GM21717 (cell line): ENCODE results near the gene ATG9B.
"Not testable (repeated sequence)": the region's sequence is repeated elsewhere in the genome, so short reads cannot be mapped to it uniquely, and the experiment has no call there.

Experiments used
- ATAC-seq: cut with Tn5 transposase; IDR thresholded peaks from one replicate; pipeline ENCODE4 v1.9.1; 2021; ENCODE audit warnings: mild to moderate bottlenecking, moderate library complexity; ENCODE audit not compliant: unreplicated experiment

The ATG9B gene

GRCh38 chr7:151039850-151040548 lies 15.7 kb upstream of the ATG9B start:
- ATAC-seq: no peak

- peak; percentile 49 for ATAC-seq
Measured at GRCh38 chr7:151038951-151039849, 14.9 kb upstream of the ATG9B start.

- no peak for ATAC-seq
Measured at GRCh38 chr7:151035902-151036301, 11.6 kb upstream of the ATG9B start.

- no peak for ATAC-seq
Measured at GRCh38 chr7:151035026-151035717, 10.9 kb upstream of the ATG9B start.

DNA sequence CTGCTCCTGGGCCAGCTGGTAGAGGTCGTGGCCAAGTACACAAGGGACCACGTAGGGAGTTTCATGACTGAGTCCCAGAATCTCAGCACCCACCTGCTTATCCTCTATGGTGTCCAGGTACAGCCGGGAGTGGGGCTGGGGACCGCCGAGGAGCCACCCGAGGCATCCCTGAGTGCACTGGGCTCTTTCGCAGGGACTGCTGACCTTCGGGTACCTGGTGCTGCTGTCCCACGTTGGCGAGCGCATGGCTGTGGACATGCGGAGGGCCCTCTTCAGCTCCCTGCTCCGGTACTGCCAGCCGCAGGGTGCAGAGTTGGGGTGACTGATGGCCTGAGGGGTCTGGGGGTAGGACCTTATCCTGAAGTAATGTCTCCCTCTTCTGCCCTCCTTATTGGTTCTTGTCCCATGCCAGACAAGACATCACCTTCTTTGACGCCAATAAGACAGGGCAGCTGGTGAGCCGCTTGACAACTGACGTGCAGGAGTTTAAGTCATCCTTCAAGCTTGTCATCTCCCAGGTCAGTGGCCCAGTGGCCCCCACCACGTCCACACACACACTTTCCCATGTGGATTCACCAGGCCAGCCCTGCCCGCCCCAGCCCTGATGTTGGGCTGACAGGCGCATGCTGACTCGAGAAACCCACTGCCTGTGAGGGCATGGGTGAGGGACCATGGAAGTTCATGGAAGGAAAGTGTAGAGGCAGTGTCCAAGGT lies 10.2 kb upstream of the ATG9B start:
- no peak for ATAC-seq

GRCh38 chr7:151033864-151034249 lies 9.6 kb upstream of the ATG9B start:
- ATAC-seq: no peak

DNA sequence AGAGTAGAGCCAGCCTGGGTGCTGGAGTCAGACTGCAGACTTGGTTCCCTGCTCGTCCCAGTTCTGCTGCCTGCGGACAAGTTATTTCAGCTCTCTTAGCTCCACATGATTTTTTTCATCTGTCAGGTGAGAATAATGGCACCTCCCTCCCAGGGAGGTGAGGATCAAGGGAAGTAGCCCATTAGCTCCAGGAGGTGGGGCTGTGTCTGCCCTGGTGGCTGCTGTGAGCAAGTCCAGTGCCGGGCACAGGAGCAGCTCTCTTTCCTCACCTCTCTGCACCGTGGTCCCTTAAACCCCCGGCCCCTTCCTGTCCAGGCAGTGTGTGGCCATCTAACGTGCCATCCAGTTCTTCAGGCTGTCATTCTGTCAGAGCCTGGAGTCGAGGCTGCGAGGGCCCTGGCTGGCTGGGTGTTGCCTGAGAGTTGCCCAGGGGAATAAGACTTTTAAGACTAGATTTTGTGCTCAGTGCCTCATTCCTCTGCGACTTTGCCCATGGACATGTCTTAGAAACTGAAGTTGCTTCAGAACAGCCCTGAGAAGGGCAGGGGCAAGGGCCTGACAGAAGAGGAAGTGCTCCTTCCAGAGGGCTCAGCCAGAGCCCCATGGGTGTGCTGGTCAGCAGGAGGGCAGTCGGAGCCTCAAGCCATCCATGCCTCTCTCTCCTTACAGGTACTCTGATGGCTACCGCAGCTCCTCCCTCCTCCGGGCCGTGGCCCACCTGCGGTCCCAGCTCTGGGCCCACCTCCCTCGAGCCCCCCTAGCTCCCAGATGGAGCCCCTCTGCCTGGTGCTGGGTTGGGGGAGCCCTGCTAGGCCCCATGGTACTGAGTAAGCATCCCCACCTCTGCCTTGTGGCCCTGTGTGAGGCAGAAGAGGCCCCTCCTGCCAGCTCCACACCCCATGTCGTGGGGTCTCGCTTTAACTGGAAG lies 8.9 kb upstream of the ATG9B start:
- no peak for ATAC-seq

DNA sequence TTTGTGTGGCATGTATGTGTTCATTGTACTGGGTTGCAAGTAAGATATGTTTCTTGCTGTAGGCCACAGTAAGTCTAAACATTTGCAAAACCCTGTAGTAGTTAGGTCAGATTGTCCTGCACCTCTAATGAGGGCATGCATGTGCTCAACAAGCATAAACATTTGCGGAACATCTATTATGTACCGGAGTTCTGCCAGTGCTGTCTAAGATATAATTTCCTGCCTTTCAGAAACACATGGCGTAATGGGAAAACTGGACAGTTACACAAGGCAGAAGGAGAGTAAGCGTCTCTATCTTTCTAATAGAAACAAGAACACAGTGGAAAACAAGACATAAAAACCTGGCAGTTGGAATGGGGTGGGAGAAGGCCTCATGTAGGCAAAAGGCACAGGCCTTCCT lies 6.7 kb upstream of the ATG9B start:
- ATAC-seq: no peak

GRCh38 chr7:151028948-151029501 lies 4.7 kb upstream of the ATG9B start:
- no peak for ATAC-seq

DNA sequence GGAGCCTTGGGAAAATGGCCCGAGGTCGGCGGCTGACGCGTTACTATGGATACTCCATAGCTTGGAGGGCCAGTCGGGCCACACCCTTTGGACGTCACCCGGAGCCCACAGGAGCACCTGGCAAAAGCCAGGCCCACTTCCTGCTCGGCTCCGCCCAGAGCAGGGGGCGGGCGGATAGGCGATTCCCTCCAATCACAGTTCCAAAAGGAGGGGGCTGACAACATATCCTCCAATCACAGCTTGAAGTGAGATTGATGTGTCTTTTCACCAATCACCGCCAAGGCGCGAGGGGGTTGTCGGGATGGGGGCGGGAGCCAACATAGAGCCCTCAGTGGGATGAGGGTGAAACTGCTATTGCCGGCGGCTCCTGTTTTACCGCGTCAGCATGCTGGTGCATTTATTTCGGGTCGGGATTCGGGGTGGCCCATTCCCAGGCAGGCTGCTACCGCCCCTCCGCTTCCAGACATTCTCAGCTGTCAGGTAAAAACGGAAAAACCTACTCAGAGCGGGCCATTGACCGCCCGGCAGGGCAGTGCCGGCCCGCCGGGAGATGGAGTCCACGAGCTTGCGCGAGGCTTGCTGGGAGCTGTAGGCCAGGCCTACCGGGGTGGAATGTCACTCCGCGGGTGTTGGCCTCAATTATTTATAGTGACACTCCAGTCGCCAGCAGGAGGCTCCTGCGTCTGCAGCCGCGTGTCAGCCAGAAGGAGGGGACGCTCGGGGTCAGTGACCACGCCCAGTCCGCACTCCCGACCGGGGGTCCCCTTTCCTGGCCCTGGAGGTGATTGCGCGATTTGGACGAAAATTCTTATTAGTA lies 4.0 kb upstream of the ATG9B start, which contains the start of gene ABCB8:
ABCB8 (plus strand) TSS at position 320 of the 817 bp plus-strand sequence; CDS start at position 386, 66 bp downstream.
- peak; percentile 98 for ATAC-seq

DNA sequence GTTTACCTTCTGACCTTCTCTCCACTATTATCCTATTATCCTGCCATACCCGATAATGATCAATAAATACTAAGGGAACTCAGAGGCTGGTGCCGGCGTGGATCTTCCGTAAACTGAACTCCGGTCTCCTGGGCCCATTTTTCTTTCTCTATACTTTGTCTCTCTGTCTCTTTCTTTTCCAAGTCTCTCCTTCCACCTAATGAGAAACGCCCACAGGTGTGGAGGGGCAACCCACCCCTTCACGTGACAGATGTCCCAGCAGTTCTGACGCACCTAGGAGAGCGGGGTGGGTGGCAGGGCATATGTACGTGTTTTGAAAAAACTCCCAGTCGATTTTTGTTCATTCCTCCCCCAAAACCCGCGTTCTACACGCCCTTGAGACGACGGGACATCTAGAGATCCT lies 3.4 kb upstream of the ATG9B start:
- ATAC-seq: peak; percentile 0

GRCh38 chr7:151026771-151027727 lies 2.8 kb upstream of the ATG9B start:
- ATAC-seq: not testable (repeated sequence)

DNA sequence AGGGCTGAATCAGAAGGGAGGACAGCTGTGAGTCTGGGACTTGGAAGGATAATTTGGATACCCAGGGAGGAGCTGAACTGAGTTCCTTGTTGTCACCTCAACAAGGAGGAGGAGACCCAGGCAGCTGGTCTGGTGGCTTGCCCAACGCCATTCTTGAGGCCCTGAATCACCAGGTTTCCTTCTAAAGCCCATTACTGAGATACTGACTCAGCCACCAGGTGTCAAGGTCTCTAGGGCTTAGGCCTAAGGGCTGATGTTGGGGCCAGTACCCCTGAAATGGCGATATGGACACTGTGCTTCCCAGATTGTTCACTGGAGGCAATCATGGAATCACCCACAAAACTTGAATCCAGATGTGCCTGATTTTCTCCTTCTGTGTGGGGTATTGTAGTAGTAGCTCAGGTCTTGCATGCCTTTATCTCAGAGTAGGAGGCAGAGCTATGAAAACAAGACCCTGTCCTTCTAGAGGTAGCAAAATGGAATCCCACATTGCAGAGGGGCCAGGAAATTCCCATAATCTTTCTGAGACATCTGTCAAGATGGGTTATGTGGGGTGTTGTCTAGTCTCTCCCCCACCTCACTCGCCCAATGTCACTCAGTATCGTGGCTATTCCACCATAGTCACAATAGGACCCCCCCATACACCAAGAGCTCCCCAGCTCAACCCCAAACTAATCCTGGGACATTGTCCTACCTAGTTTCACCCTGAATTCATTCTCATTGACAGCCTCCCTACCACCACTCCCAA lies 1.8 kb upstream of the ATG9B start:
- ATAC-seq: no peak

DNA sequence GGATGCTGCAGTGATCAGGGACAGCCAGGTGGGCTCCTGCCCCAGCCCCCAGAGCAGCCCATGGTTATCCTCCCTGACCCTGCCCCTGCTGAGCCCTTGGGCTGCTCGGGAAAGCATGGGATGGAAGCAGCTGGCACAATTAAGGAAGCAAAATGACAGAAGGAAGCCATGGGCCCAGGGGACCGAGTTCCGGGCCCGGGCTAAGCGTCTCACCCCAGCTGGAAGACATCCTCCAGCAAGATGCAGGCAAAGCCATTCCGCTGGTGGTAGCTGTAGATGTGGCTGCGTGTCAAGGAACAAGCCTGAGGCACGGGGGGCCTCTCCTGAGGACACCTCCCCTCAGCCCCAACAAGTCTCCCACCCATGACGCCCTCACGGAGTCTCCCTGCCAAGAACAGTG lies 1.1 kb downstream of the ATG9B start:
- no peak for ATAC-seq

DNA sequence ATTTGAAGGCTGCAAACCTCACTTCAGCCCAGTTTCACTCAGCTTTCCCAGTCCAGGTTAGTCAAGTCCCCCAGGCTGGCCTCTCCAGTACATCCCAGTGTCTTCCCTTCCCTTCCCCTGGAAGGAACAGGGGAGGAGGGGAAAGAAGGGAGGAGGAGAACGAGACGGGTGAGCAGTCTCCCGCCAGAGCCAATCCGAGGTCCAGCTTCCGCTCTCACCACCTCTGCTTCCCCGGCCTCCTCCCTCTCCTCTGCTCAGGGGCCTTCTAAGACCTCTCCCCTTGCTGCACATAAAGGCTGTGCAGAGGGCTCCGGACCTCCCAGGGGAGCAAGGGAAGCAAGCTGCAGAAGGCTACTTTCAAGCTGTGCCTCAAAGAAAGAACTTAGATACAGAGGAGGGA lies 4.1 kb downstream of the ATG9B start:
- no peak for ATAC-seq

DNA sequence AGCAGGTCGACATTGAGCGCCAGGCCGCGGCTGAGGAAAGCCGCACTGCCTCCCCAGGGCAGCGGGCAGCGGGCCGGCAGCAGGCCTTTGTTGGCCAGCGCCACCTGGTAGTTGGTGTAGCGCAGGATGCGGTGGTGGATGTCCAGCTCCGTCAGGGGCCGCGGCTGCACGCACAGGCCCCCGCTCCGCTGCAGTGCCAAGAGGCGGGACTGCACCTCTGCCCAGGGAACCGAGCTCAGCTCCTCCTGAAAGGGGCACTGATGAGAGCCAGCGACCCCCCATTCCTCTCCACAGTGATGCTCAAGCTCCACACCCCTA lies 5.2 kb downstream of the ATG9B start:
- no peak for ATAC-seq
